Measurements from ENCODE around the gene IQSEC1.

DNA sequence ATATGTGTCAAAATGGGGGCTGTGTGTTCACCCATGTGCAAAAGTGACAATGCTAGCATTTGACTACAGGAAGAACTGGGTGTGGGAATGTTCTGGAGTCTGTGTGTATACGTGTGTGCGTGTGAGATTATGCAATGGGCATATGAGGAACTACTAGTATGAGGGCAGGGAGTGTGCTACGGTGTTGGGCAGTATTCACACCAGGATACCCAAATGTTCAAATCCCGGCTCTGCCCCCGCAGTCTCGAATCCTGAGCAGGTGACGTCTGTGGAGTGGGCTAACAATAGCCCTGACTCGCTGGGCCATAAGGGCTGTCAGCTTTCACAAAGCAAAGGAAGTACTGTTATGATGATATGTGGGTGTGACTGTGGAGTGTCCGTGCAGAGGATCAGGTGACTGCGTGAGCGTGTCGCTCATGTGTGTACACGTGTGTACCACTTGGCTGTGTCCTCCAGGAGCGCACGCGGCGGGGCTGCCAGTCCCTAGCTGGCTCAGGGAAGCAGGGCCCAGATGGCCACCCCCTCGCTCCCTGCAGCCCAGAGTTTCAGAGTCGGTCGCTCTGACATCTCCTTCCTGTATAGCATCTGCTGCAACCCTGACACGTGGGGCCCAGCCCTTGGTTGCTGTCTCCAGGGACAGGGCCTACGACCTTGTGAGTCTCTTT is 27.2 kb downstream of the IQSEC1 start:
- TF ChIP-seq, protein P1, sequence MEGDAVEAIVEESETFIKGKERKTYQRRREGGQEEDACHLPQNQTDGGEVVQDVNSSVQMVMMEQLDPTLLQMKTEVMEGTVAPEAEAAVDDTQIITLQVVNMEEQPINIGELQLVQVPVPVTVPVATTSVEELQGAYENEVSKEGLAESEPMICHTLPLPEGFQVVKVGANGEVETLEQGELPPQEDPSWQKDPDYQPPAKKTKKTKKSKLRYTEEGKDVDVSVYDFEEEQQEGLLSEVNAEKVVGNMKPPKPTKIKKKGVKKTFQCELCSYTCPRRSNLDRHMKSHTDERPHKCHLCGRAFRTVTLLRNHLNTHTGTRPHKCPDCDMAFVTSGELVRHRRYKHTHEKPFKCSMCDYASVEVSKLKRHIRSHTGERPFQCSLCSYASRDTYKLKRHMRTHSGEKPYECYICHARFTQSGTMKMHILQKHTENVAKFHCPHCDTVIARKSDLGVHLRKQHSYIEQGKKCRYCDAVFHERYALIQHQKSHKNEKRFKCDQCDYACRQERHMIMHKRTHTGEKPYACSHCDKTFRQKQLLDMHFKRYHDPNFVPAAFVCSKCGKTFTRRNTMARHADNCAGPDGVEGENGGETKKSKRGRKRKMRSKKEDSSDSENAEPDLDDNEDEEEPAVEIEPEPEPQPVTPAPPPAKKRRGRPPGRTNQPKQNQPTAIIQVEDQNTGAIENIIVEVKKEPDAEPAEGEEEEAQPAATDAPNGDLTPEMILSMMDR (IDR thresholded peaks at IDR 0.05), result no peak
- TF ChIP-seq POLR2A (IDR thresholded peaks at IDR 0.05) (no peak), POLR2AphosphoS5 (IDR thresholded peaks at IDR 0.05) (no peak), EP300 (IDR thresholded peaks at IDR 0.05) (no peak)

Measured in sigmoid colon (tissue), 4 donors.